MM.1S (cell line): ENCODE measurements around the gene ZCCHC13.

Source experiments
- DNase-seq: peaks from one replicate; pipeline ENCODE4 v3.0.0-alpha.2; 2015
- H2AFZ ChIP-seq: fragments of 300-600 bp; sonication (generic); 2 replicates; pipeline ENCODE4 v1.6.0; 2016; ENCODE audit warnings: antibody characterized with exemption, low read length
- H3F3A ChIP-seq: fragments of 300-600 bp; sonication (generic); 2 replicates; pipeline ENCODE4 v1.6.1; 2016; ENCODE audit warnings: mild to moderate bottlenecking, antibody characterized with exemption, low read length, moderate library complexity, mixed read lengths; ENCODE audit not compliant: insufficient read depth
- H3K27ac ChIP-seq: fragments of 300-600 bp; sonication (generic); 2 replicates; pipeline ENCODE4 v1.5.1; 2016; ENCODE audit warnings: mild to moderate bottlenecking, low read length
- H3K27me3 ChIP-seq: fragments of 300-600 bp; sonication (generic); replicated peaks from 2 replicates; pipeline ENCODE4 v1.6.0; 2016; ENCODE audit warnings: low read length; ENCODE audit not compliant: insufficient read depth
- H3K36me3 ChIP-seq: fragments of 300-600 bp; sonication (generic); replicated peaks from 2 replicates; pipeline ENCODE4 v1.6.1; 2016; ENCODE audit warnings: mild to moderate bottlenecking, low read length, mixed read lengths; ENCODE audit not compliant: insufficient read depth
- H3K4me1 ChIP-seq: fragments of 300-600 bp; sonication (generic); 2 replicates; pipeline ENCODE4 v1.6.1; 2016; ENCODE audit warnings: low read length, mixed read lengths
- H3K4me2 ChIP-seq: fragments of 300-600 bp; sonication (generic); 2 replicates; pipeline ENCODE4 v1.6.0; 2016; ENCODE audit warnings: low read depth, low read length
- H3K4me3 ChIP-seq: fragments of 300-600 bp; sonication (generic); 2 replicates; pipeline ENCODE4 v1.5.1; 2016; ENCODE audit warnings: low read length, mixed read lengths
- H3K79me2 ChIP-seq: fragments of 300-600 bp; sonication (generic); 2 replicates; pipeline ENCODE4 v1.6.1; 2016; ENCODE audit warnings: mixed run types, low read length, mixed read lengths
- H3K9ac ChIP-seq: fragments of 300-600 bp; sonication (generic); 2 replicates; pipeline ENCODE4 v1.6.1; 2016; ENCODE audit warnings: low read length, mixed read lengths
- H3K9me2 ChIP-seq: fragments of 300-600 bp; sonication (generic); replicated peaks from 2 replicates; pipeline ENCODE4 v1.6.1; 2016; ENCODE audit warnings: mild to moderate bottlenecking, low read length, mixed read lengths; ENCODE audit not compliant: insufficient read depth
- H3K9me3 ChIP-seq: fragments of 300-600 bp; sonication (generic); replicated peaks from 2 replicates; pipeline ENCODE4 v1.6.1; 2016; ENCODE audit warnings: mild to moderate bottlenecking, low read length, mixed read lengths; ENCODE audit not compliant: insufficient read depth
- H4K20me1 ChIP-seq: fragments of 300-600 bp; sonication (generic); 2 replicates; pipeline ENCODE4 v1.6.1; 2016; ENCODE audit warnings: mild to moderate bottlenecking, low read length, moderate library complexity, mixed read lengths; ENCODE audit not compliant: insufficient read depth
- EZH2 ChIP-seq: fragments of 300-600 bp; sonication (generic); optimal IDR thresholded peaks from 2 replicates; pipeline ENCODE3; 2017; ENCODE audit warnings: low read depth, mild to moderate bottlenecking, antibody characterized with exemption, low read length, mixed read lengths
- EZH2phosphoT487 ChIP-seq: fragments of 300-600 bp; sonication (generic); IDR thresholded peaks from 2 replicates; pipeline ENCODE4 v1.6.1; 2018; ENCODE audit warnings: antibody characterized with exemption, low read length
- TF ChIP-seq, protein P1 (sequence below): fragments of 300-600 bp; sonication (generic); IDR thresholded peaks from 2 replicates; pipeline ENCODE4 v1.5.1; 2016; ENCODE audit warnings: antibody characterized with exemption, low read length, mixed read lengths

ZCCHC13 gene

GRCh38 chrX:74277320-74277719 lies 26.7 kb upstream of the ZCCHC13 start:
- no peak for DNase-seq
- Histone ChIP-seq H3K9me2 (no peaks in the 10 kb centered on the region), H3K9me3 (no peaks in the 10 kb centered on the region), H3K36me3 (no peaks in the 10 kb centered on the region; the same call in 1 of the 2 replicates), H3K27ac (no peak overlapping the region), H3K4me1 (0 out of 2 replicates have a peak, but pooled peaks cover 2% of the 10 kb centered on the region), H2AFZ (no peak overlapping the region), H3K79me2 (0 out of 2 replicates have a peak, but pooled peaks cover 4% of the 10 kb centered on the region), H3K27me3 (no peaks in the 10 kb centered on the region), H4K20me1 (no peaks in the 10 kb centered on the region), H3K9ac (no peak overlapping the region), H3K4me2 (no peak overlapping the region), H3F3A (no peaks in the 10 kb centered on the region; the same call in 1 of the 2 replicates), H3K4me3 (no peak overlapping the region)
- TF ChIP-seq EZH2phosphoT487 = no peak
- no peak for TF ChIP-seq EZH2
- TF ChIP-seq, protein P1, sequence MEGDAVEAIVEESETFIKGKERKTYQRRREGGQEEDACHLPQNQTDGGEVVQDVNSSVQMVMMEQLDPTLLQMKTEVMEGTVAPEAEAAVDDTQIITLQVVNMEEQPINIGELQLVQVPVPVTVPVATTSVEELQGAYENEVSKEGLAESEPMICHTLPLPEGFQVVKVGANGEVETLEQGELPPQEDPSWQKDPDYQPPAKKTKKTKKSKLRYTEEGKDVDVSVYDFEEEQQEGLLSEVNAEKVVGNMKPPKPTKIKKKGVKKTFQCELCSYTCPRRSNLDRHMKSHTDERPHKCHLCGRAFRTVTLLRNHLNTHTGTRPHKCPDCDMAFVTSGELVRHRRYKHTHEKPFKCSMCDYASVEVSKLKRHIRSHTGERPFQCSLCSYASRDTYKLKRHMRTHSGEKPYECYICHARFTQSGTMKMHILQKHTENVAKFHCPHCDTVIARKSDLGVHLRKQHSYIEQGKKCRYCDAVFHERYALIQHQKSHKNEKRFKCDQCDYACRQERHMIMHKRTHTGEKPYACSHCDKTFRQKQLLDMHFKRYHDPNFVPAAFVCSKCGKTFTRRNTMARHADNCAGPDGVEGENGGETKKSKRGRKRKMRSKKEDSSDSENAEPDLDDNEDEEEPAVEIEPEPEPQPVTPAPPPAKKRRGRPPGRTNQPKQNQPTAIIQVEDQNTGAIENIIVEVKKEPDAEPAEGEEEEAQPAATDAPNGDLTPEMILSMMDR = no peak

- H2AFZ ChIP-seq = no peak overlapping the region
- H3K9me3 ChIP-seq = no peaks in the 10 kb centered on the region
- no peak overlapping the region for H3K27ac ChIP-seq
- TF ChIP-seq, protein P1 = no peak
- TF ChIP-seq EZH2 = no peak
- TF ChIP-seq EZH2phosphoT487 = no peak
- no peaks in the 10 kb centered on the region for H4K20me1 ChIP-seq
- no peak overlapping the region for H3K4me2 ChIP-seq
- H3K4me3 ChIP-seq = no peak overlapping the region
- 0 out of 2 replicates have a peak, but pooled peaks cover 2% of the 10 kb centered on the region for H3K4me1 ChIP-seq
- no peaks in the 10 kb centered on the region for H3K9me2 ChIP-seq
- H3K9ac ChIP-seq = no peak overlapping the region
- no peaks in the 10 kb centered on the region for H3F3A ChIP-seq
- DNase-seq = no peak
- H3K36me3 ChIP-seq = no peaks in the 10 kb centered on the region; the same call in 1 of the 2 replicates
- peaks cover 4% of the 10 kb centered on the region; the same call in 1 of the 2 replicates for H3K79me2 ChIP-seq
- no peaks in the 10 kb centered on the region for H3K27me3 ChIP-seq
Measured at GRCh38 chrX:74277846-74278245, 26.1 kb upstream of the ZCCHC13 start.

DNA sequence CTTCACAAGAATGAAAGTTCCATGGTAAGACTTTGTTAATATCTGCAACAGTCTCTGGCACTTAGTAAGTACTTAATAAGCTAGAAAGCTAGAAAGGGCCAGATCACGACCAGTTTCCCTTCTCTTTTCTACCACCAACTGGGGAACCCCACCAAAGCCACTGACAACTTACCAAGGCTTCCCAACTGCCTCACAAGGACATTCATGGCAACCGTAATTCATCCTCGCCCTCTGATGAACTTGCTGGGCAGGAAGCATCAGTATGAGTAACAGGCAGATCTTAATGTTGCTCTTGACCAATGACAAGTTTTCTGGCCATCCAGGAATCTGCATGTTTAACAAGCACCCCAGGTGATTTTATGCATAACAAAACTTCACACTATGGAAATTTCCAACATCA lies 23.2 kb upstream of the ZCCHC13 start:
- DNase-seq = no peak
- H3K9me2 ChIP-seq = no peaks in the 10 kb centered on the region
- H3K27ac ChIP-seq = no peak overlapping the region
- no peak overlapping the region for H3K9ac ChIP-seq
- peaks cover 27% of the 10 kb centered on the region for H3K79me2 ChIP-seq
- no peaks in the 10 kb centered on the region for H3F3A ChIP-seq
- no peak overlapping the region for H3K4me2 ChIP-seq
- no peaks in the 10 kb centered on the region for H3K4me1 ChIP-seq
- H3K9me3 ChIP-seq = no peaks in the 10 kb centered on the region
- H3K4me3 ChIP-seq = no peak overlapping the region
- H2AFZ ChIP-seq = no peak overlapping the region
- H4K20me1 ChIP-seq = no peaks in the 10 kb centered on the region
- no peaks in the 10 kb centered on the region for H3K27me3 ChIP-seq
- no peak for TF ChIP-seq EZH2
- TF ChIP-seq, protein P1 = no peak
- TF ChIP-seq EZH2phosphoT487 = no peak
- no peaks in the 10 kb centered on the region for H3K36me3 ChIP-seq
